Medulla oblongata (tissue), 1 donor: Measurements from ENCODE around the gene DTNA.

Experiments
- DNase-seq: peaks from one replicate; pipeline ENCODE4 v3.0.0-alpha.2; 2015; ENCODE audit errors: extremely low spot score

The DTNA gene

DNA sequence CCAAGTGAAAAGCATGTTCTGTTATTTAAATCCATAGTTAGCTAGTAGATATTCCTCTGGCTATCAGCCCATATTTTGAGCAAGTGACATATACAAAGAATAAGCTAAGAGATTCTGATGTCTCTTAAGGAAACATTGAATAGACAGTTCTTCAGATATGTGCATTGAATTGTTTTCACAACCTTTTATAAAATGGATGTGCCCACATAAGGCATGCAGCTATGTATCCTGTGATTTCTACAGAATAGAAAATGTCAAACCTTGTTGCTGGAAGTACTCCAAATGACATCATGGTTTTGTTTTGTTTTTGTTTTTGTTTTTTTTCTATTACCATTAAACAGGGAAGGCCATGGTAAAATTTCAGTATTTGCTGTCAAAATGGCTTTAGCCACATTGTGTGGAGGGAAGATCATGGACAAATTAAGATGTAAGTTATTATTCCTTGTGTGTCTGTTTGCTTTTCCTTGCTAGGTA lies 95.8 kb downstream of the DTNA start:
- no peak for DNase-seq

DNA sequence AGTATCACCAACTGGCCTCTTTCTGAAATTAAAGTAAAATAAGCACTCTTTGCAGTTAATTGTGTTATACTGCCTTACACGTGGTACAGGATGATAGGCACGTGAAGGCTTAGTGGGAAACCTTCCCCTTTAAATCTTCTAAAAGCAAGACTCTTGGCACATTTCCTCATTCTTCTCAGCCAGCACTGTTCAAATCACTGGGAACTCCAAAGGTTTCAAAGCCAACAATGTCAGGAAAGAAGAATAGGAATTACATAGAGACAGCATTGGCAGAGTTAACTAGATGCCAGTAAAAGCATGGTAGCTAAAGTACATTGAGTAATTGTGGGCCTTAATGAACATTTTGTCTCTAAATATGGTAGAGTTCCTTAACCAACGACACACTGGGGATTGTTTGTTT lies 96.4 kb downstream of the DTNA start:
- DNase-seq = peak; percentile 68

DNA sequence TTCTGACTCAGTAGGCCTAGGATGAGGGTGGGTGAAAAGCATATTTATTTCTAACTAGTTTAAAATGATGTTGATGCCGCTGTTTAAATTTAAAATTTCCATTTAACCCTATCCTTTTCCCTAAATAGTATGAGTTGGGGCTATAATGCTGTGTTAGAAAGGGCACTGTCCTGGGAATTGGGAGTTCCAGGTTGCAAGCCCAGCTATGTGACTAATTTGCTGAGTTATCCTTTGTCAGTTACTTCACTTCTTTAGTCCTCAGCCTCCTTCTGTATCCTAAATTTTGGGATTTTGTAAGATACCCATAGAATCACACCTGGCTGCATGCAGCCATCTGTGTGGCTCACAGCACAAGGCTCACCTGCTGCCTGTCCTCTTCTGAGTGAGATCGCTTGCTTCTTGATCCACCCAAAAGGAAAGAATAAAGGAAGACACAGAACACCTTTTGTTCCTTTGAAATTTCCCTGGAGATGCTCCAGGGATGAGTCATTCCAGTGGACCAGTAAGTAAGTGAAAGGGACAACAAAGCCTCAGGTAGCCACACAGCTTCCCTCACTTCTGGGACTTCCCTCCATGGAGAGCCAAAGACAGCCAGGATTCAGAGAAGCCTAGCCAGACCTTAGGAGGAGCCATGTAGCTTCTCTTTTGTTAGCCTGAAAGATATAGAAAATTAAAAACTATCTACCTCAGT lies 97.2 kb downstream of the DTNA start:
- no peak for DNase-seq

DNA sequence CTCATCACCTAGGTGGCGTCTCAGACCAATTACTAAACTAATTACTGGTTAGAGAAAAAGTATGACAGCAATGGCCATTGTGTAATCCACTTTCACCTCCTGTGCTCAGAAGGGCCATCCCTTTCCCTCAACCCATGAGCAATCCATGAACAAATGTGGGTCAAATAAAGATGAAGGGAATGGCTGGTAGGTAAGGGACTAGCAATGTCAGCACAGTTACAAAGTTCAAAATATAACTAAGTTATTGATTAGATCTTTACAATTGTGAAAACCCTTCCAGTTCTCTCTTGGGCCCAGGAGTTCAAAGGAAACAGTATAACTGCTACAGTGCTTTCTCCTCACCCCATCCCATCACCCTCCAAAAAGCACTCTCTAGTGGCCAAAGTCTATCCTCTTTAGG lies 98.3 kb downstream of the DTNA start:
- DNase-seq = no peak

DNA sequence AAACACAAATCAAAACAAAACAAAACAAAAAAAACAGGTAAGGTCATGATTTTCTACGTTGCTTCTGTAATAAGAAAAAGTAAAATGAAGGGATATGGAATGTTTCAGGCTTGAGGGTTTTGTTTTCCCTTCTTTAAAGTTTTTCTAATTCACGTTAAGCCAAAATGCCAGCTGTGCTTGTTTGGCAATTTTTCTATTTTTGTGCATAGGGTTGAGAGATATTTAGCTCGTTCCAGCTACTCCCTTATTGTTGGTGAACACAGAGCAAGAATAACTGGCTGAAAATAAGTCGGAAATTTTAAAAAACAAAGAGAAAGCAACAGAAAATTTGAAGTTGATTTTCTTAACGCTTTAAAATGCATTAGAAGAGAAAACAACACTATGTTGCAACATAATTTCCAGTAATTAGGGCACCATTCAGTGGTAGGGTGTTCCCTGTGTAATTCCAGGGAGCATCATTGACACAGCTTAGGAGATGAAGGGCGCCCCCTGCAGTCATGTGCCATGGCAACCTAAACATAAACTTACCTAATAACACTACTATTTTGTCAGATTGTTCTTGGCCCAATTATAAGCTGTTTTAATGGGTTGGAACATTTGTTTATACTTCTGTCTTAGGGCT lies 99.5 kb downstream of the DTNA start:
- peak; percentile 66 for DNase-seq

DNA sequence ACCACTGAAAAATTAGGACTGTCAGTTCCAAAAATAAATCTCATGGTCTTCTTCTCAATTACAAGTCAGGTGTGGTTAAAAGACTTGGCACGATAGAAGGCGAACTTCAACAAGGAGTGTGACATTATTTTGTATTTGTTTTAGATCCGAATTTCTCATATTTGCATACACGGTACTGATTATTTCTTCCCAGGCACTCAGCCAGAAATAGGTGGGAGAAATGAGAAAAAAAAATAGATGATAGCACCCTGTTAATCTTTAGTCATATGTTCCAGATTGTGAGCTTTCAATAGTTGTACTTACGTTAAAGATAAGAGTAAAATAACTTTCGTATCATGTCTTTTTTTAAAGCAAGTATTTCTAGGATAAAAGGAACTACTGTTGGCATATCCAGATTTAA lies 106.1 kb downstream of the DTNA start:
- no peak for DNase-seq

DNA sequence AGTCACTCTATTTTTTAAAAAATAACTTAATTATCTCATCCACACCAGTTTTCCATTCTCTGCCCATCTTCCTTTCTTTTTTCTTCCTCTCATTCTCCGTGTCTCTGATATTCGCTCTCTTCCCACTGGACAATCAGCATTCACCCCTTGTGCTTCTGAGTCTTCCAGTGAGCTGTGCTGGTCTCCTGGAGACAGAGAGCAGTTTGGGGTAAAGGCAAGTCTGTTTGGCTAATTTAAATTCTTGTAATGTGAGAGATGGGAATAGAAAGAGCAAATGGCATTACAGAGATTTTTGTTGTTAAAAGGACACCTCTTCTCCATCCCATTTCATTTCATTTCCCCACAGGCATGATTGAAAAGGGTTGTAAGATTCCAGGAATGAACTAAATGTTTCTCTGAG lies 107.5 kb downstream of the DTNA start:
- DNase-seq = peak; percentile 80

DNA sequence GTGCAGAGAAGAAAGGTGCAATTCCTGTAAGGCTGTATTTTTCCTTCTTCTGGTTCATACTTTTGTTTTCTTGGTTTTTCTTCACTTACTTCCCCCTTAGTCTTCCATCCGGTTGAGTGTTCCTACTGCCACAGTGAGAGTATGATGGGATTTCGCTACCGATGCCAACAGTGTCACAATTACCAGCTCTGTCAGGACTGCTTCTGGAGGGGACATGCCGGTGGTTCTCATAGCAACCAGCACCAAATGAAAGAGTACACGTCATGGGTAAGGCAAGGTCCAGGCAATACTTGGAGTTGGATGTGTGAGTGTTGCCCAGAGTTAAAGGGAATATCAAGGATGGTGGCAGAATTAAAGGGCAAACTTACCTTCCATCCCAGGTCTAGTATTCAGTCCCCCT lies 108.0 kb downstream of the DTNA start:
- DNase-seq = peak; percentile 88

DNA sequence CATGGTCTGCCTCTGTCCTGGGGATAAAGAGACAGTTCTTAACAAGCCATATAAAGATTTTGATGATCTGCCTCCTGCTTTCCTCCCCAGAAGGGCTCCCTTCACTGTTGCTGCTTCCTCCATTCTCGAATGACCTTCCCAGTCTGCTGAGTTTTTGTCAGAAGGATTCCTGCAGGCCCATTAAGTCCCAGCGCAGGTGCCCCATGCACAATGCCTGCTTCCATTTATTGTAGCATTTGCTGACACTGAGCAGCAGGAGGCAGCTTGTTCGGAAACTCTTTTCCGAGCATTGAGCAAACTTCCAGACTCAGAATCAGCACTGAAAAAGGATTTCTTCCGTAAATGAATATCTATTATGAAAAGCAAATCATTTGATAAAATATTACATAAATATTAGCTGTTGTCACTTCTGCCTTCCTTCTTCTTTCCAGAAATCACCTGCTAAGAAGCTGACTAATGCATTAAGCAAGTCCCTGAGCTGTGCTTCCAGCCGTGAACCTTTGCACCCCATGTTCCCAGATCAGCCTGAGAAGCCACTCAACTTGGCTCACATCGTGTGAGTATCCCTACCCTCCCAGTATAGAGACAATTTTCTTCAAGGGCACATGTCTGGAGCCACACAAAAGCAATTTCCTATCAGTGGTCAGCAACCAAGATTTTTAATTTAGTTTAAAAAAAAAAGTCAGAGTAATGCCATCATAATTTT lies 110.4 kb downstream of the DTNA start:
- DNase-seq = no peak

DNA sequence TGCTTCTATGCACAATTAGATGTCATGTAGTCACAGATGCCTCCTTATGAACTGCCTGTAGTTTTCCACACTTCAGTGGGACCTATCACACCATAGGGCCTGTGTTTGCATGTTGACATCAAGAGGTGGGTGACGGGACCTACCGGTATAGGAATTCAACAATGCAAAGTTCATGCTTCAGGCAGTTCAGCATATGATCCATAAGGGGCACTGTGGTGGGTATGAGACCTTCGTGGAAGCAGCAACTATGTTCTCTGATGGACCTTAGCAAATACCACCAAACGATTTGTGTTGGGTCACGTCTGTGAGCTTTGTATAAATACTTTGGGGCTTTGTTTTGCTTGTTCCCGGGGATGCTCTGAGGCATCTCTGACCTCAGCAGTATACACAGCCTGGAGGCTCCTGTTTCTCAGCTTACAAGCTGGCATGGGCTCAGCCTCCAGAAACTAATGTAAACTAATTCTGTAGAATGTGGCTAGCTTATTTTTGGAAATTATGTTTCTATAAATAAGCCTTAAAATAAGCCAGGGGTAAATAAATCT lies 111.6 kb downstream of the DTNA start:
- no peak for DNase-seq

DNA sequence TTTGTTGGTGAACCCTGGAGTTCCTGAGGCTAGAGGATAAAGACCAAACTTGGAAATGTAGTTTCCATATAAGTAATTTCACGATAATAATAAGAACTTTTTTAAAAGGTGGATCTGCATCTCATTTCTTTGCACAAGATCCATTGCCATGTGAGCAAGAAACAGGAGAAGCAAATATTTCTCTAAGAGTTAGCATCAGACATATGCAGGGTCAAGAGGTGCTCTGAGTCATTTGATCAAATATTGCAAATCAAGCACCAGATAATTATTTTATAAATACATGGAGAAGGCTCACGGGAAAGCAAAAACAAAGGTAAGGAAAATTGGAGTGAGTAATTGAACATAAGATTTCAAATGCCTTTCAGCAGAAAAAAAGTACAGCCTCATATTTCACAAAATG lies 118.0 kb downstream of the DTNA start:
- no peak for DNase-seq

DNA sequence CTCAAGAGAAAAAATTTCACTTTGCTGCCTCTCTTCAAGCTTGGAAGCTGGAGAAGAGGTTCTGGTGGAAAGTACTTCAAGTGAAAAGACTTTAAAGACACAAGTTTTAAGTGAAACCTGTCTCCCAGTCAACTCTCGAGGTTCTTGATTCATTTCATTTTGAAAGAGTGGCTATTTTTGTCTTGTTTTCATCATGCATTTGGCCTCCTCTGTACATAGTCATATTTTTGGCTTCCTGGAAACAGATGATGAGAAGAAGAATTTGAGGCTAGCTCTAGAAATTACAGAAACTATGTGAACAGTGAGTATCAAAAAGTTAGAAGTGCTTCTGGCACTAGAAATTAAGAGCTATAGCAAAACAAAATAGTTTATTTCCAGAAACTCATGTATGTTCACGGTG lies 124.8 kb downstream of the DTNA start:
- DNase-seq = no peak

DNA sequence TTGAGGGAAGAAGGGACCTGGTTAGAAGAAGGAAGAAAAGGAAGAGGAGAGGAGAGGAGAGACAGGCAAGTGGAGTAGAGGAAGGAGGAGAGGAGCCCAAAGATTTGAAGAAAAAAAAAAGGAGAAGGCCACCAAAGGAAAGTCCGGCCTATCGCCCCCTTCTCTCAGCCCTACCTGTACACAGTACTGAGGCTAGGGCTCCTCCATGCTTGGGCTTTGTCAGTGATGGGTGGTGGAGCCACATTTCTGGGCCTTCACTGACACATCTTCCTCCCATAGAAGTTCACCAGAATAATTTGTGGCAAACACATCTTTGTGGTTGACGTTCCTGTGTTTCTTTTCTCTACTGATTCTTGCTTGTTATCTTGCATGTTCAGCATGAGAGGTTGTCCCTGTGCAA lies 125.4 kb downstream of the DTNA start:
- DNase-seq = no peak

DNA sequence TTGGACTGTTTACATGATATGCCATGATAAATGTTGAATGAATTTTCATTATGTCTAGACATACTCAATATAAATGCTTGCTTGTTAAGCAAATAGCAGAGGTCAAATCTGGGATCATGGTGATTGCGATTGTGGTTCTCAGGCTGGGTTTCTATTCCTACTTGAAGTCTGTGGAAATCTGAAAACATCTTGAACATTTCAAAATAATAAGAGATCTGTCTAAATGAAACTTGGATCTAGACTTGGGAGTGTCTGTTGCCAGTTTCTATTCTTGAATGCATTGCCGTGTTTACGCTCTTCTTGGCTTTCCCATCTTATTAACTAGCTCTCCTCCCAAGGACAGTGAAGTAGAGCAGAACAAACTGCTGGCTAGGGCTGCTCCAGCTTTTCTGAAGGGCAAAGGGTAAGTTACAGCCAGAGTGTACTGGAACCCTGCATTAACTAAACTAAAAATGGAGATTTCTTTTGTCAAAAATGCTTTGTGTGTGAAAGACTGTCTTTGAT lies 127.7 kb downstream of the DTNA start:
- peak; percentile 59 for DNase-seq

DNA sequence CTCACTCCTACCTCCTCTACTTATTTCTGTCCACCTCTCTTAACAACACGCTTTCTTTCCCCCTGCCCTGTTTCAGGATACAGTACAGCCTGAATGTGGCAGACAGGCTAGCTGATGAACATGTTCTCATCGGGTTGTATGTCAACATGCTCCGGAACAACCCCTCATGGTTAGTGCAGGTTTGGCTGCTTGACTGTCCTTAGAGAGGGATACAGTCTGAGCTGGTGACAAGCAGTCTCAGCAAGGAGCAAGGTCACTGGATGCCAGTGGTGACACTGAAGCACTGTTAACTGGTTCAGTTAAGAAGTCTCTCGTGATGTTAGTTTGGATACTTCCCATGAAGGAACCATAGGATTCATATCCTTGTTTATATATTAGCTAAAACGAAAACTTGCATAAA lies 128.6 kb downstream of the DTNA start:
- DNase-seq = no peak

DNA sequence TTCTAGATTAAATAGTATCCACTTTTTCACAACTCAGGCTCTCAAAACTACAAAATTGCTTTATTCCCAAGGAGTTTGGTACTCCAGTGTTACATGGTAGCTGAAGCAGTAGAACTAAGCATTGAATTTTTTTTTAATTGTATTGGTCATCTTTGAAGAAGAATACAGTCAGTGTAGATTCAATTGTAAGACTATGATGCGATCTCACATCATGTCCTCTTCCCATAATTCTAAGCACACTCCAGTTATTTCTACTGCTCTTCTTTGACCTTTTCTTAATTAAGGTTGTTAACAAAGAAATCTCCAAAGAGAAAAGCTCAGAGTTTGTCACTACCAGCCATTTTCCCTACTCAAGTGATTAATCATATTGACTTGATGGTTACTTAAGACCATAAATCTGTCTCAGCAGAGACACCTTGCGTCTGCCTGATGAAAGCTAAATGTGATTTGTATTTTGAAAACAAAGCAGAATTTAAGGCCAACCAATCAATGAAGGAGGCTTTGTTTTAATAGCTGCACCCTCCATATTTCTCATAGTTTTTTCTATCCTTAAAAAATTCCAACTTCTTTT lies 130.2 kb downstream of the DTNA start:
- no peak for DNase-seq

DNA sequence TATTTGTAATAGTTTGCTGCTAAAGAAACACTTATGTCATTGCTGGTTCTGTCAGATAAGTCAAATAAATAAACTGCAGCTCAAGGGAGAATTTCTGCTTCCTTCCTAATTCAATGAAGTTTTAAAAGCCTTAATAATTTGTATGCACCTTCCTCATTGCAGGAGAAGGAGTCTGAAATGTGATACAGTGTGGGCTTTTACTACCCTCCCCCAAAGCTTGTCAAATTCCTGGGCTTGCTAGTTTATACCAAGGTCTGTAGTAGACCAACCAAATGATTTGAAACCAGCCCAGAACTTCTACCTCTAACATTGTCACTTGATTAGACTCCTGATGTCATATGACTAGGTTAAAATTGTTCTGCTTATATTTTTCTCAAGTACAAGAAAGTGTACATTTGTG lies 131.8 kb downstream of the DTNA start:
- no peak for DNase-seq

DNA sequence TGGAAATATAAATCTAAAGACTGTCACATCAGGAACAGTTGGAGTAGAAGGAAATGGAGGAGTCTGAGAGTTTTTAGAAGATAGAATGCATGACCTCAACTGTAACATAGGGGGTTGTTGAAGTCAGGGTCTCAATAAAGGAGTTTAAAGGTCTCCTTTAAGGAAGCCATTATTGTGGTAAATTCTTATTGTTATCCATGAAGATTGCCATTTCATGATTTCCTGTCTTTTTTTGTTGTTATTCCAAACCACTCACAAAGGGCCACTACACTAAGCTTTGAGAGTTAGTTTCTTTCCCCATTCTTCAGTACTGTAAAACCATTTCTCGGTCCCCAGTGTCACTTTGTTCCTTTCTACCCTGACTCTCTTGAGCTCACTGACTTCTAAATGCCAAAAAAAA lies 134.0 kb downstream of the DTNA start:
- no peak for DNase-seq

DNA sequence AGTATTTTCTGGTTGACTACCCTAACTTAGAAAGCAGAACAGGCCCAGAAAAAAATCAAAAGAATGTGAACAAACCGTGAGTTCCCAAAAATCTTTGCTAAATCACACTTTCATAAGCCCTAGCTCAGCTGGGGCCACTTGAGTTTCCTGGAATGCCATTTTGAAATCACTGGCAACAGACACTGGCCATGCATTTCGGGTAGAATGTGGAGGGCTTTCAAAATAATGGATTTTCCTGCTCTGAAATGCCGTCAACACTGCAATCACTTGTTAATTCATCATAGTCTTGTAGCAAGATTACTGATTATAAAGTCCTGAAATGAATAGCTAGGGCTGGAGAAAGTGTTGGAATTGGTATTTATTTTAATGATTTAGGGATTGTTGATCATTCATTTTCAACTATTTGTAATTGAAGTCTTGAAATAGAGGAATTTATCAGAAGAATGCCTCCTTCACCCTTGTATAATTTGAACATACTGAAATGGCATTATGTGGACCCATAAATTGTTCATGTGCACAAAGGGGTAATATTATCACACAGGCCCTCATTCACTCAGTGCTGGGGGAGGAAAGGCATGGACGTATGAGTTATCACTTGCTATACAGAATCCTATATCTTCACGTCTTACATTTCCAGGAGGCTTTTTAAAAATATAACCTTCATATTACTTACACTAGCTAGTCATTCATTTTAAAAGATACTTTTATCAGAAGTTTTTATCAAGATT lies 134.8 kb downstream of the DTNA start:
- DNase-seq = no peak

DNA sequence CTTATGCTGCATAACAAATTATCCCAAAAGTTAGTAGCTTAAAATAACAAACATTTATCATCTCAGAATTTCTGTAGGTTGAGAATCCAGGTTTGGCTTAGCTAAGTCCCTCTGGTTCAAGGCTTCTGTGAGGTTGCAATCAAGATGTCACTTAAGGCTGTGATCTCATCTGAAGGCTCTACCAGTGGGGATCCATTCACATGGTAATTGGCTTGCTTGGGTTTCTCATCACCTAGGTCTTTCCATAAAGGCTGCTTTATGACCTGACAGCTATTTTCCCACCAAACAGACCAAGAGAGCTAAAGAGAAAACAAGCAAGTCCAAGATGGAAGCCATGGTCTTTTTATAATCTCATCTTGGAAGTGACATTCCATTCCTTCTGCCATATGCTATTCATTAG lies 137.3 kb downstream of the DTNA start:
- no peak for DNase-seq

DNA sequence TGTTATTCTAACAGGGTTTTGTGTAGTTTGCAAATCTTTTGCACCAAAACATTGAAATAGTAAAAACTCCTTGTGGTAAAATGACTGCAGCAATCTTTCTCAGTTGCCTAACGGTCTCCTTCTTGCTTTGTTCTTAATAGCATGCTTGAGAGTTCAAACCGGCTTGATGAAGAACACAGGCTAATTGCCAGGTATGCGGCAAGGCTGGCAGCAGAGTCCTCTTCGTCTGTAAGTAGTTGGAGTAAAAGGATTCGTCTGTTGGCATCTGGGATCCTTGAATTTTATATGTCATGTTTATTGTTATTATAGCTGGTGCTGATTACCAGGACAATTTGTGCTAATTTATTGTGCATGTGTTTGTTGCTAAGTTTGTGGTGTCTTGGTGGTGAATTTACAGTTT lies 138.1 kb downstream of the DTNA start:
- DNase-seq = no peak

DNA sequence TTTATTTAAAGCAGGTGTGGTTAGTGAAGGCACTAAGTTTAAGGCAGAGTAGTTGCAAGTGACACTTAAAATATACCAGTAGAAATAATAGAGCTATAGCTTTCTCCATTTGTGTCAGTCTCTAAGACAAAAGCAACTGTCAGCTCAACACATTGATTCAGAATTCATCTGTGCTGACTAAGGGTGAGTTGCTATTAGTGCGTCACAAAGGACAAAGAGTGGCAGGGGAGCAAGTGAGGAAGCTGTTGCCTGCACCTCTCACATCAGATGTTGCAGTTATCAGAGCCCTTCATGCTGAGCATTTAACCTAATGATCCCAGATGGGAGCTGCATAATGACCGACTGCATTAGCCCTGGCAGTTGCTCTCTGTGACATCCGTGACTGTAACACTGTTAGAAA lies 138.6 kb downstream of the DTNA start:
- no peak for DNase-seq
